ENCODE measurements around the gene PRB2. TPM values are rescaled to one million over a fixed set of nuclear protein-coding genes. Genes with fewer than 3 reads are reported as not detected.
"Not testable (repeated sequence)": the region's sequence is repeated elsewhere in the genome, so short reads cannot be mapped to it uniquely, and the experiment has no call there.

The PRB2 gene
- total RNA-seq = not detected in 2 replicates

DNA sequence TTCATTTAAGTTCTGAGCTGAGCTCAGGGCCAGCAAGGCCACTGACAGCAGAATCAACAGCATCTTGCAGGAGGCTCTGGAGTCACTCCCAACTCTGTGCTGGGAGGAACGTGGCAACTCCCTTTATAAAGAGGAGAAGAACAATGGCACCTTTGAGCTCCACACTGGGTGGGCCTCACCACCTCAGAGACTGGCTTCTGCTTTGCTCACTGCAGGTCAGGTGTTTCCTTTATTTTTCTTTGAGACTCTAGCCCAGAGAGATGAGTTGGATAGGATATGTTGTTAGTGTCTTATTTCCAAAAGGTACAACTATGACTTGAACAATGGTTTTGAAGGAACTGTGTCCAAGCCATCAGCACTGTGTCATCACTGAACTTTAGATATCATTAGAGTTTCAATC is at the start of gene PRB2:
Gene PRB2 (minus strand): TSS at position 101 of the 400 bp plus-strand sequence. CDS start 38 bp downstream, at position 63.
- intact Hi-C loops (cut with micrococcal nuclease) = not testable (repeated sequence)

- intact Hi-C loops (cut with micrococcal nuclease) = no loop called here
Observed at GRCh38 chr12:11437966-11438365, 42.6 kb upstream of the PRB2 start.

DNA sequence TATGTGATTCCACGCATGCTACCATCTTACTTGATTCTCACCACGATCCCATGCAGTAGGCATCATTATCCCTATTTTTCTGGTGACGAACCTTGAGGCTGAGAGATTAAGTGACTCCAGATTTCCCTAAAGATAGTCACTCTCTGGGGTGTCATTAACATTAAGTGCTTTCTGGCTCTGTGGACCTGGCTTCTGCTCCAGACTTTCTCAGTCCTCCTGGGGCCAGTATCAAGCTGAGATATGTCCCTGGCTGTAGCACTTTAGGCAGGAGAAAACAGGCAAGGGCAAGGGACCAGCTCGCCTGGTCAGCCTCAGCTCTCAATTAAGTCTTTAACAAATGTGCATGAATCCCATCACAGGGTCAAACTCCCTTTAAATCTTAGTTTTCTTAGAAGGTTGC is 38.3 kb upstream of the PRB2 start:
- intact Hi-C loops (cut with micrococcal nuclease) = no loop called here

DNA sequence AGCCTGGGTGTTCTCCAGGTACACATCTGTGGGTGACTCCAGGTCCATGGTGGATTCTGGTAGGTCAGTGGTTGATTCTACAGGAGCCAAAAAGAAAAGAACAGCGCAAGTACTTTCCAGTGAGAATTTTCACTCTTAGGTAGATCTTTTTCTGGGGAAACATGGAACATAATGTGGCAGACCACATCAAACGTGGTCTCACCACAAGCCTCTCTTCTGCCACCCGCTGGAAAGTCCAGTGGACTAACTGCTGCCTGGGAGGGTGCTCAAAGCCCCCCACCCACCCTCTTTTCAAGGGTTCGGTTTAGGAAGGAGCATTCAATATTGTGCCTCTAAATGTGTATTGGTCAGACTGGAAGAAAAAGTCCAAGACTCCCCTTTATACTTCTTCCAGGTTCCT is 36.1 kb upstream of the PRB2 start:
- intact Hi-C loops (cut with micrococcal nuclease) = no loop called here

DNA sequence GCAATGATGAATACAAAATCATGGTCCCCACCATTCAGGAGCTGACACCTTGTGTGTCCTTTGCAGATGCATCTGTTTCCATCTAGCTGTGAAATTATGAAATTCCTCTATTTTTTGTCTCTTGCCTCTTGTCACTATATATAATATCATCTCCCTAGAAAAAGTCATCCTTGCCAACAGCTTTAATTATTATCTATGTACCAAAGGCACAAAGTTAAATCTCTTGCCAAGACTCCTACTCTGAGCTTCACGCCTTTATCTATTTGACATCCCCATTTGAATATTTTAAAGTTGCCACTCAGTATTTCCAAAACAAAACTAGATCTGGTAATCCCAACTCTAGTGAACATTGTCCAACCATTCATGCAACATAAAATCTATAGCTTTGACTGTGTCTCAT is 32.0 kb upstream of the PRB2 start:
- intact Hi-C loops (cut with micrococcal nuclease) = no loop called here

DNA sequence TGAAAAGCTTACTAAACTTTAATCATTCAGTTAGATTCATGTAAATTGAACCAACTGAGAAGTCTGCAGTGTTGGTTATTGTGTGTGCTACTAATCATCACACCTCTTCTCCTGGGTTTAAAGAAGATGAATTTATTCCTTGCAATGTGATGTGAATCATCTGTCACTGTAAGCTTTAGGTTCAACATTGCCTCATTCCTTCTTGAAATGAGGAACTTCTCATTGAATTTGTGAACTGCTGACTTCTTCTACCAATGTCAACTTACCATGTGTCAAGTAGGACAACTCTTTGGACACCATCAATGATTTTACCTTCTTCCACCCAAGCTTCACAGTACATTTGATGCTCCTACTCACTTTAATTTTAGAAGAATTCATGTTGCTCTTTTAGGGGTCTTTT is 17.4 kb upstream of the PRB2 start:
- intact Hi-C loops (cut with micrococcal nuclease) = no loop called here

DNA sequence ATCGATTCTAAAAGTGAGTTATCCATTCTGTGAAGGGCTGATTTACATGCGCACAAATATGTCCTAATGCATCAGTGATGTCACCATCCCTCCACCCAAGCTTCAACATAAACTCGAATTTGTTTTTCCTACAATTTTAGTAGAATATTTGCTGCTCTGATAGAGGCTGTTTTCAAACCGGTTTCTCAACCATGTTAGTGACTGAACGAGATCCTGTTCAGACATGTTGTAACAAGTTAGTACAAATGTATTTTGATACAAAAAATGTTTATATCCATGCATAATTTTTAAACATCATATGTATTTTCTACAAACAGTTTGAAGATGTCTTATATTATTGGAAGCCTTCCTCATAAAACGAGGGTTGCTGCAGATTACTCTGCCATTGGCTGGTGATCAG is 12.7 kb upstream of the PRB2 start:
- intact Hi-C loops (cut with micrococcal nuclease) = no loop called here

- intact Hi-C loops (cut with micrococcal nuclease) = no loop called here
Observed at GRCh38 chr12:11397366-11397765, 2.0 kb upstream of the PRB2 start.

DNA sequence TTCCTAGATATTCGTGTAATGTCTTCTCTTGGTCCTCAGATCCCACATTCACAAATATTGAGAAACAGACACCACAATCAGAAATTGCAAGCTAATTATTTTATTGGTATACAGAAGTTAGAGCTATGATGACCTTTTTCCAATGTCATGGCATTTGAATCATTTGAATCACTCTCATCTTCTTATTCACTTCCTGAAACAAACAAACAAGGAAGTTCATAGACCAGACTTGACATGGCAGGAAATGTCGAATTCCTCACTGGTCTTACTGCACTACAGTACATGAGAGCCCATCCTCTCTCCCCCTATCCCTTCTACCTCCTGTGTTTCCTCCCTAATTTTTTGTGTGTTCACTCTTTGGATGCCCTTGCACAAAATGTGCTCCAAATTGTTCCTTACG is 3.9 kb downstream of the PRB2 start:
- intact Hi-C loops (cut with micrococcal nuclease) = loop anchor here (2.0 kb wide), 1 partner anchor 37 kb away; no protein-coding TSS in a partner anchor

GRCh38 chr12:11377420-11377819 is 17.9 kb downstream of the PRB2 start:
- intact Hi-C loops (cut with micrococcal nuclease) = not testable (repeated sequence)

- intact Hi-C loops (cut with micrococcal nuclease) = no loop called here
Observed at GRCh38 chr12:11361151-11361550, 34.2 kb downstream of the PRB2 start.

GRCh38 chr12:11360205-11360883 is 35.0 kb downstream of the PRB2 start:
- intact Hi-C loops (cut with micrococcal nuclease) = not testable (repeated sequence)

GRCh38 chr12:11351736-11352135 is 43.6 kb downstream of the PRB2 start:
- intact Hi-C loops (cut with micrococcal nuclease) = not testable (repeated sequence)

DNA sequence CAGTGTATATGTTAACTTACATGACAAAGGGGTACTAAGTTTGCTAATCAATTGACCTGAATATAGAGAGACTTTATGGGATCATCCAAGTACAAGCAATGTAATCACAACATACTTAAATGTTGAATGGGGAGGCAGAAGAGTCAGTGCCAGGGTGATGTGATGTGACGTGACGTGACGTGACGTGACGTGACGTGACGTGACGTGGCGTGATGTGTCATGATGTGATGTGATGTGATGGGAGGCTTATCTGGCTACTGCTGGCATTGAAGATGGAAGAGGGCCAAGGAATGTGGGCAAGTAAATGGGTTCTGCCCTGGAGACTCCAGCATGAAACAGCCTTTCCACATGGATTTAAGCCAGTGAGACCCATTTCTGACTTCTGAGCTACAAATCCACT is 46.9 kb downstream of the PRB2 start:
- intact Hi-C loops (cut with micrococcal nuclease) = no loop called here

DNA sequence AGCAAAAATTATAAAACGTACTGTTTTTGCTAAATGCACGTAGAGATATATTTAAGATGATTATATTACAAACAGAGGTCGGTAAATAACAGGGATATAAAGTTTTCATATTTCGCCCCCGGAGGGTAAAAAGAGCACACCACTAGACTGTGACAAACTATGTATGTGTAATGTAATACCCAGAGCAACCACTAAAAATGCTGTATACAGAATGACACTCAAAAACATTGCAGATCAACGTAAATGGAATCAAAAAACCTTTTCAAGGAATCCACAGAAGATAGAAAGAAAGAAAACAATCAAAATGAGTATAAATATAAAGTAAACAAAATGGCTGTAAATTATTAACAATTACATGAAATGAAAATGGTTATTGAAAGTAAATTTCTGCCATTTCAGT is 47.6 kb downstream of the PRB2 start:
- intact Hi-C loops (cut with micrococcal nuclease) = no loop called here

DNA sequence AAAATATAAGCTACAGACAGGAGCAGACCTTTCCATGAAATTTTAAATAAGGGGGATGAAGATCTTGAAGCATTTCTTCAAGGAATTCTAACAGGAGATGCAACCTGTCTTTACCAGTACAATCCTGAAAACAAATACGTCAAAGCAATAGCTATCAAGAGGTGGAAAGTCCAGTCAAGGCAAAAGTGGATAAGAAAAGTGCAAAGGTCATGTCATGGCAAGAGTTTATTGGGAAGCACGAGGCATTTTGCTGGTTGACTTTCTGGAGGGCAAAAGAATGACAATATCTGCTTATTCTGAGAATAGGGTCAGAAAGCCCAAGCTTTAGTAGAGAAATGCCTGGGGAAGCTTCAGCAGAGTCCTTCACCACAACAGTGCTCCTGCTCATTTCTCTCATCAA is 50.9 kb downstream of the PRB2 start:
- intact Hi-C loops (cut with micrococcal nuclease) = no loop called here

Other genes starting within 250 kb of the PRB2 start
- 7.6 and 8.4 TPM in 2 replicates for gene SMIM10L1, start 224.4 kb downstream of the PRB2 start, total RNA-seq
- gene TAS2R42, start 208.6 kb downstream of the PRB2 start, total RNA-seq = not detected in 2 replicates
- not detected in 2 replicates for gene PRB3, start 125.9 kb downstream of the PRB2 start, total RNA-seq
- gene PRB4, start 85.1 kb downstream of the PRB2 start, total RNA-seq = not detected in 2 replicates